GM21447 (cell line): ENCODE results near the gene CECR2.

Source experiments
- ATAC-seq: cut with Tn5 transposase; IDR thresholded peaks from one replicate; pipeline ENCODE4 v1.9.1; 2021; ENCODE audit not compliant: unreplicated experiment

The CECR2 gene

DNA sequence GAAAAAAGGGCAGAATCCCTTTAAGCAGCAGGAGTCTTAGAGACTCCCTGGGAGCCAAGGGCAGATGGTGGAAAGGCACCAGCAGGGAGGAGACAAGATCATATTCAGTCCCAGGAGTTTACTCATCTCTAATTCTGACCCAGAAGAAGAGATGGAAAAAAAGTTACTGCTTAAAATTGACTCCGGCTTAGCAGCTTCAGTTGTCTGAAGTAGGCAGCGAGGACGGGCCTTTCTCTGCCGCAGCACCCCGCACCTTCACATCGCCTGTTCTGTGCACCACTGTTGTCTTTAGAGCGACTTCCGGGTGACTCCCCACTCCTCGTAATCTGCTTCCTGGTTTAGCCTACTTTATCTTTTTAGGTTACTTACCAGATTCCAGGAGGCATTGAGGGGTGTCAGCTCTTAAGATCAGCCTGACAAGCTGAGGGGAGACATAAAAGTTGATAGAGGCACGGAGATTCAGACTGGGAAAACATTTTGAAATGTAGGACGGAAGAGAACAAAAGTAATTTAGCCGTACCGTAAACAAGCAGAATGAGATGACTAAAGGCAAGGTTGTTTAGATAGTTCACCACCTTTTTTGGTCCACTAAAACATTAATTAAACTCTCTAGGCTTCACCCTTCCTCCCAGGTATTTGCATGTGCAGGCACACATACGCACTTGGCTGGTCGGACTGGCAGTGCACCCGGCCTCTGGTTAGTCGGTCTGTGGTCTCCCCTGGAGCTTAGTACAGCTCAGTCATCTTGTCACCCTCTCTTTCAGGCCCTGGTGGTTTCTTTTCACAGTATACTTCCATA lies 74.3 kb downstream of the CECR2 start:
- ATAC-seq: no peak

DNA sequence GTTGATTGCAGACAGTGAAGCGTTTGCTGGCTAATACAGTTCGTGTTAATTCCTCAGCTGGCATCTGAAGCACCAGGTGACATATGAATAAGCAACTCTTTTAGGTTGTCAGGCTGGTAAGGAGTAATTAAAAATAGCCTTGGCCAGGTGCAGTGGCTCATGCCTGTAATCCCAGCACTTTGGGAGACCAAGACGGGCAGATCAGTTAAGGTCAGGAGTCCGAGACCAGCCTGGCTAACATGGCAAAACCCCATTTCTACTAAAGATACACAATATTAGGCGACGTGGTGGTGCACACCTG lies 74.9 kb downstream of the CECR2 start:
- no peak for ATAC-seq

DNA sequence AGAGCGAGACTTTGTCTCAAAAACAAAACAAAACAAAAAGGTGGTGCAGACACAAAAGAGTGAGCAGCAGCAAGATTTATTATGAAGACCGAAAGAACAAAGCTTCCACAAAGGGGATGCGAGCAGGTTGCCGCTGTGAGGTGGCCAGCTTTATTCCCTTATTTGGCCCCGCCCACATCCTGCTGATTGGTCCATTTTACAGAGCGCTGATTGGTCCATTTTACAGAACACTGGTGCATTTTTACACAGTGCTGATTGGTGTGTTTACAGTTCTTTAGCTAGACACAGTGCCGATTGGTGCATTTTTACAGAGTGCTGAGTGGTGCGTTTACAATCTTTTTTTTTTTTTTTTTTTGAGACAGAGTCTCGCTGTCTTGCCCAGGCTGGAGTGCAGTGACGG lies 77.4 kb downstream of the CECR2 start:
- ATAC-seq: no peak

DNA sequence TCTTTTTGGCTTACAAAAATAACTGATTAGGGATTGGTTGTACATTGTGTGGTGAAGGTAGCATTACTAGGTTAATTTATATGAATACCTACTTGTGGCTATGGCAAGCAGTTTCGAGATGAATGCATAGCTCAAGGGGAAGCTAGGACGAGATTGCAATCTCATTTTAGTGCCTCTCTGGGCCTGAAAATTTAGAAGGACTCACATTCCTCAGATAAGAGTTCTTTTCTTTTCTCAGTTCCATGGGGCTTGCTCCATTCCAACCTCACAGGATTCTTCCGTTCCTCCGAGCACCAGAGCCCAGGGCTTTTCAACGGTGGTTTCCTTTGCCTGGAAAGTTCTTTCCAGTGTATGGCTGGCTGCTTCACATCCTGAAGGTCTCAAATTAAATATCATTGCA lies 82.1 kb downstream of the CECR2 start:
- no peak for ATAC-seq

DNA sequence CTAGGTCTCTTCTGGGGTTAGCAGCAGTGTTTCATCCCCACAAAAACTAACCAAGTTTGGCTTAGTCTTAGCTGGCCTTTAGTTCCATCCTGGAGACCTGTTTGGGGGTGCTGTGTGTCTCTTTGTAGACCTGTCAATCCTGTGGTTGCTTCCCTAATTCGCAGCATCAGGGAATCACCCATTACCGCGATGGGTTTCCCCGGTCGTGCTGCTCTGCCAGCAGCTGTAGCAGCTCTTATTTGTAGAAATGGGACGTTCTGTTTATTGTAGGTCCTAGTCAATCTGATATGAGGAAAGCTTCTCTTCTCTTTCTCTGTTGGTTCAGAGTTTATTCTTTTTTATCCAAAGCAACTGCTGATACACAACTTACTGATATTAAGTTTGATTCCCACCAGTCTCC lies 91.6 kb downstream of the CECR2 start:
- no peak for ATAC-seq

DNA sequence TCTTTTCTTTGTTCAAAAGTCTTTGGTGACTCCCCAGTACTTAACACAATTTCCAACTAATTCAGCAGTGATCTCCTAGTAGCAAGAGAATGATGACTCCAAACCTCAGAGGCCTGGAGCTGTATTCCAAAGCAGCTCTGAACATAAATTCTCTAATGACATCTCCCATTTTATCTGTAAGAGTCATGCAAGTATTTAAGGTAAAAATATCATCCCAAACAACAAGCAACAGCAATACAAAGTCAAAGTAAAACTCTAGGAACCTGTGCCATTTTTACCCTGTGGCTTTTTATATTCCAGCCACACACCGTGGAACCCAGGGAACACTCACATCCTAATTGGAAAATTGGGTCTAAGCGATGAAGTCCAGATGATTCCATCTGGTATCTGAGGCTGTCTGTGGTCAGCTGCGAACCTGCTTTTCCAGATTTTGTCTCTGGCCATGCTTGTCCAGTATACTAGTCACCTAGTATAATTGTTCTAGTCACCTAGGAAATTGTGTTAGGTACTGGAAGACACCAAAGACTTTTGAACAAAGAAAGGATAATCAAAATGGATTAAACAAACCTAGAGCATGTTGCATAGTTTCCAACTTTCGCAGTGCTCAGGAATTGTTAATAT lies 101.7 kb downstream of the CECR2 start:
- no peak for ATAC-seq

DNA sequence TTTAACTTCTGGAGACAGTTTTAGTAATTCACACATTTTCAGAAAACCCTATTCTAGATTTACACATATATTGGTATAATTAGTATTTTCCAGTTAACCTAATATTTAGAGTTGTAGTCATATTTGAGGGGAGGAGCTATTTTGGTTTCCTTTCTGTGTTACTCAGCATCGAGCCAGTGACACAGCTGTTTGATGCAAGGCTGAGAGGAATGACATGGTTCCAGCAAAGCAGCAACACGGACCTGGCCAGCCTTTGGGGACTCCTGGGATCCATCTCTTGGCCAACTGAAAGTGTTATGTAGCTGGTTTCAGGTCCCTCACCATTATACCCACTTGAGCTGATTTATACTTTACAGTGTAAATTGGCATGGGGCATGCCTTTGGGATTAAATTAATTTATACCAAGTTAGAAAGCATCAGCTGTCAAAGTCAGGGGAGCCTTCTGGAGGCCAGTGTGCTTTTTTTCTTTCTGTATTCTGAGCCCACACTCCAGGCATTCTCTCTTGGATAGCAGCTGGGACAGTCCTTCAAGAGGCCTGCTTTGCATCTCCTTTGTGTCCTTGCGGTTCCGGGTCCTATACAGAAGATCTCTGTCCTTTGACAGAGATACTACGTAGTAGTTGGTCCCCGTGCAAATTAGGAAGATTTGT lies 102.8 kb downstream of the CECR2 start:
- ATAC-seq: no peak

DNA sequence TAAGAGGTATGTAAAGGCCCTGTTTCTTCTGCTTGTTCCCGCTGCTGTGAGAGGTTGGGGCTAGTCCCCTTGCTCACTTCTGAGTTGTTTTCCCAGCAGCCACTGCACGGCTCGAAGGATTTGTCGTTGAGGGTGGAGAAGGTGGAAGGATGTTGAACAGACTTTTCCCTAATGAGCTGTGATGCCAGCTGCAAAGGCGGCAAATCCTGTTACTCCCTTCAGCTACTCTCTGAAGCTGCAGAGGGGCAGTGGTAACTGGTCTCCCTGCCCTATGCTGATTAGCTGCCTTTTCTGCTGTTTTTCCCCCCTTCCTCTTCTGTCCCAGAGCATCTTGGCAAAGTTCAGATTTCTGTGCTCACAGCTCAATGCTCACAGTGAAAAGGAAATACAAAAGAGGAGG lies 103.7 kb downstream of the CECR2 start:
- ATAC-seq: no peak

DNA sequence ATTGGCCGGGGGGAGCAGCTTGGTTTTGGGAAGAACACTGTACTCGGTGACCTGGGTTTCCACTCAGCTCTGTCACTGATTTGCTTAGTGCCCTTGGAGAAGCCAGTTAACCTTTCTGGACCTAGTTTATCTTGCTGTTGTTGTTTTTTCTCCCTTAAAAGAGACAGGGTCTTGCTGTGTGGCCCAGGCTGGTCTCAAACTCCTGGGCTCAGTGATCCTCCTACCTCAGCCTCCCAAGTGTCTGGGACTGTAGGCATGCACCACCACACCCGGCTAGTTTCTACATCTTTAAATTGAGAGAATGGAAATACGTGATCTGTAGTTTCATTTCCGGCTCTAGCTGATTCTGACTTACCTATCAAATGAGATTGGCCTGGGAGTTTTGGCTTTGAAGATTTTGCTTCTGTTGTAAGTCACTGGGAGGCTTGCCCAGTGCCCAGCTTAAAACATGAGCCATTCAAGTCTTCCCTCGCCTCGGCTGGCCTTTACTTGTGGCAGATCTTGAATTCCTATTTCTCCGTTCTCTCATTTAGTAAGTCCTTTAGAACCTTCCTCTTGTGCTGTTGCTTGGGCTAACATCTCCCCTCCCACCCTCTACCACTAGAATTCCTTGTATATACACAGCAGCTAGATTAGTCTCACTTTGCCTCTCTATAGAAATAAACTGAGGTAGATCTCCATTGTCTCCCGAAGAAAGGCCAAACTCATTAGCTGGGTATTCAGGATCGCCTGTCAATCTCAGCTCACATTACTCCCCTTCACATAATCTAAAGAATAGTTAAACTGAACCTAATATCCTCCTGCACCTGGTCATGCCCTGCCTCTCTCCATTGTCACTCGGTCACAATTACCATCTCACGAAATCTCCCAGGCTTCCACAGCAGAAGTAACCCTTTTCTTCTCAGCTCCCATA lies 106.3 kb downstream of the CECR2 start:
- no peak for ATAC-seq

DNA sequence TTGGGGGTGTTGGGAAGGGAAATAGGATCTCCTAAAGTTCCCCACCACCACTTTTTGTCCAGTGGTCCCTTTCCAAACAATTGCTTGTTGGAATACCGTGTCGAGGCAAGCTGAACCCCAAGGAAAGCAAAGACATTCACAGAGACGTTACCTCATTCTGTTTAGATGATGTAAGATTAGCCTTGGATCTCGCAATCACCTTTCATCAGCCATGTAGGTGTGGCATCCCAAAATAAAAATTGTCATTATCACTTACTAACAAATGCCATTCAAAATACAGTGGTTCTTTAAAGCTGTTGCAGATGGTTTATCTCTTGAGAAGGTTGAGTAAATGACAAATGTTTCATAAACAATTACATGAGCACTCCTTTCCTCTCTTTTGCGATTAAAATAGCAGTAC lies 107.6 kb downstream of the CECR2 start:
- no peak for ATAC-seq

DNA sequence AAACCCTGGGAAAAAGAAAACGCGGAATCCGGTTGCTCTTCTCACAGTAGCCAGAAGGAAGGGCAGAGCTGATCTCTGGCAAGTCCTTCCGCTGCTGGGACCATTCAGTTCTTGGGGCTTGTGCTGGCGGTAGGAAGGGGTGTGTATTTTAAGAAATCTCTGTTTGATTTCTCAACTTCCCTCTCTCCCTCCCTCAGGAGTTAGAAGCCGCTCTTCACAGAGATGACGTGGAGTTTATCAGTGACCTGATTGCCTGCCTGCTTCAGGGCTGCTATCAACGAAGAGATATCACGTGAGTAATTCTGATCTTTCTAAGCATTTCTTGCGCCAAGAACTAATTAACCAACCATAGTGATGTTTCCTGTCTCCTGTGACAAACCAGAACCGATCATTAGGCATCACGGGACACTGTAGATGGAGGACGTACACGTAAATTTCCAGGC lies 108.2 kb downstream of the CECR2 start:
- ATAC-seq: no peak

DNA sequence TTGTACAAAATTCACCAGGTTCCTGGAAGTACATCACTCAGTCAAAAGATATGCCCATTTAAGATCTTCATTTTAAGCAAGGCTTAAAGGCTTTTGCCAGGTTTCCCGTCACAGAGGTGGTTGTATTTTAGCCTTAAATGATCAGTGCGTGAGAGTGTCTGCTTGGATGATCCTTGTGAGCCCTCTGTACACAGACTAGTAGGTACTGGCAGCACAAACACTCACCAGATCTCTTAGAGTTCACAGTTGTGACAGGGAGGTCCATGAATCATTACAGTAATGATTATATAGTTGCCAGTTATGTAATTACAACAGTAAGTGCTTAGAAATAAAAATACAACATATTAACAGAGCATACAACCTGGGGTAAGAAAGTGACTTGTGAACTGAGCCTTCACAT lies 109.9 kb downstream of the CECR2 start:
- no peak for ATAC-seq

DNA sequence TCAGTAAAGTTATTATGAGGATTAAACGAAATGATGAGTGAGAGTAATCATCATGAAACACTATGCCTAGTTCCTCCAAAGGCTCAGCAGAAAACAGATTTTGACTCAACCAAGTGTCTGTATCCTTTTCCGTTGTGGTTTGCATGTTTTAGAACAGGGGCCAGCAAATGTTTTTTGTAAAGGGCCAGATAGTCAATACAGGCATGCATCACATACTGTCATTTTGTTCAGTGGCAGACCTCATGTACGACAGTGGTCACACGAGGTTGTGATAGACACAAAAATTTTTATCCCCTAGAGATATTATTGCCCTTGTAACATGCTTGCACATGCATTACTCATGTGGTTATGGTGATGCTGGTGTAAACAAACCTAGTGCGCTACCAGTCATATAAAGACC lies 112.2 kb downstream of the CECR2 start:
- ATAC-seq: no peak

DNA sequence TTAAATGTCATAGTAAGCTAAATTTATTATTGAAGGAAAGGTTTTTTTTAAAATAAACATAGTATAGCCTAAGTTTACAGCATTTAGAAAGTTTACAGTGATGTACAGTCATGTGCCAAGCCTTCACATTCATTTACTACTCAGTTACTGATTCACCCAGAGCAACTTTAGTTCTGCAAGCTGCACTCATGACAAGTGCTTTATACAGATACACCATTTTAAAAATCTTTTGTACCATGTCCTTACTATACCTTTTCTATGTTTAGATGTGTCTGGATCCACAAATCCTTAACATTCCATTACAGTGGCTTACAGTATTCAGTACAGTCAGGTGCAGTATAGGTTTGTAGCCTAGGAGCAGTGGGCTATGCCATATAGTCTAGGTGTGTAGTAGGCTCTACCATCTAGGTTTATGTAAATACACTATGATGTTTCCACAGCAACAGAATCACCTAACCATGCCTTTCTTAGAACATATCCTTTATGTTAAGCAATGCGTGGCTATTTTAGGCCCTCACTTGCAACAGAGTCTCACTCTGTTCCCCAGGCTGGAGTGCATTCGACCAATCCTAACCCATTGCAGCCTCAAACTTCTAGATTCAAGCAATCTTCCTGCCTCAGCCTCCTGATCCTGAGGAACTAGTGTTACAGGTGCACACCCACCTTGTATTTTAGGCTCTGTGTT lies 114.6 kb downstream of the CECR2 start:
- ATAC-seq: no peak

DNA sequence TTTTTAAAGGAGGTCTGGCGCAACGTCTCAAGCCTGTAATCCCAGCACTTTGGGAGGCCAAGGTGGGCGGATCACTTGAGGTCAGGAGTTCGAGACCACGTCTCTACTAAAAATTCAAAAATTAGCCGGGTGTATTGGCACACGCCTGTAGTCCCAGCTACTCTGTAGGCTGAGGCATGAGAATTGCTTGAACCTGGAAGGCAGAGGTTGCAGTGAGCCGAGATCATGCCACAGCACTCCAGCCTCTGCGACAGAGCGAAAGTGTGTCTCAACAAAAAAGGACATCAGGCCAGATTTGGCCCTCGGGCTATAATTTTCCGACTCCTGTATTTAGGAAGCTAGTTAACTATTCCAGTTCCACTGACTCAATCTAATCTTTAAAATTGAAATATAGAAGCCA lies 115.3 kb downstream of the CECR2 start:
- ATAC-seq: no peak

DNA sequence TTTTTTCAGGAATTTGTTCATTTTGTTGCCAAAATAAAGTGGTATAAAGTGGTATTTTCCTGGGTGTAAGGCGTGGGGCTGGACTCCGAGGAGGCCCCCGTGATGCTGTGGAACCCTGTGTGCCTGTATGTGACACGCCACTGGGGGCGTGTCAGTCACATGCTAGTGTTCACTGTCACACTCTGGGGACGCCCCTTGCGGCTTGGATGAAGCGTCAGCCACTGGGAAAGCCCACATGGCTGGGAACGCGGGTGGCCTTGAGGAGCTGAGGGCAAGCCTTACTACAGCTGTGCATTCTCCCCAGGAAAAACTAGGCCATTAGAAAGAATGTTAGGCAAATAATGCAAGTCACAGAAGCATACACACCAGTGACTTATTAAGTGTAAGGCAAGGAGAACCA lies 117.1 kb downstream of the CECR2 start:
- no peak for ATAC-seq

DNA sequence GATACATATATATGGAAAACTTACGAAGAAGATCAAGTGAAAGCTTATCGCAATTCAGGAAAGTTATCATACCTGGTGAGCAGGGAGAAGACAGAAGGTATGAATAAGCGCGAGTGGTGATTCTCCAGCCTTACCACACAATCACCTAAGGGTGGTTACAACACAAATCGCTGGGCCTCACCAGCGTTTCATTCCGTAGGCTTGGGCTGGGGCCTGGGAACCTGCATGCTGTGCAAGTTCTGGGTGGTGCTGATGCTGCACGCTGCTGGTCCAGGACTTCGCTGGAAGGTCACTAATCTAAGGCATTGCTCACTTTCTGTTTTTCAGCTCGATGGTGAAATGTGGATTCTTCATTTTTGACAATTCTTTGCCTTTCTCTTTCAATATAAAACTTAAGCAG lies 117.5 kb downstream of the CECR2 start:
- no peak for ATAC-seq

DNA sequence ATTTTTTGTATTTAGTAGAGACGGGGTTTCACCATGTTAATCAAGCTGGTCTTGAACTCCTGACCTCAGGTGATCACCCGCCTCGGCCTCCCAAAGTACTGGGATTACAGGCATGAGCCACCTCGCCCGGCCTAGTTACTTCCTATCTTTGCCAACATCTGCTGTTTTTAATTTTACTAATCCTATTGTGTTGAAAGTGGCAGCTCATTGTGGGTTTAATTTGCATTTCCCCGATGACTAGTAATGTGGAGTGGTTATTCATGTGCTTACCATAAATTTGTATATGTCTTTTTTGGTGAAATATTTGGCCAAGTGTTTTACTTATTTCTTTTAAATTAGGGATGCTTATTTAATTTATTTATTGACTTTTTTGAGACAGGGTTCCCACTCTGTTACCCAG lies 119.8 kb downstream of the CECR2 start:
- ATAC-seq: no peak

DNA sequence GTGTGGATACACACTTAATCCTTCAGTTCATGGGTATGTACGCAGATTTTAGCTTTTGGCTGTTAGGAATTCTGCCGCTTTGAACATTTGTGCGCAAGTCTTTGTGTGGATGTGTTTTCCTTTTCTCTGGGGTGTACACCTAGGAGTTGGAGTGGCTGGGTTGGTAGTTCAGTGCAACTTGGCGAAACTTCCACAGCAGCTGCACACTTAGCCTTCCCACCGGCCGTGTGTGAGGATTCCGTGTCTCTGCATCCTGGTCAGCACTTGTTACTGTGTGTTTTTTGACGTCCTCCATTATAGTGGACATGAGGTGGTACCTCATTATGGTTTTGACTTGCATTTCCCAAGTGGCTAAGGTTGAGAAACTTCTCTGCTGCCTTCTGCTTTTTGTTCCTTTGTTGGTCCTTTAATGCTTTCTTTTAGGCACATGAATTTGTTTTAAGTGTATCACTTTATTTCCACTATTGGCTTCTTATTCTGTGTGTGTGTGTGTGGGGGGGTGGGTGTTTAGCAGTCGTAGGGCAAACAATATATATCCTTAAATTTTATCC lies 121.9 kb downstream of the CECR2 start:
- no peak for ATAC-seq

DNA sequence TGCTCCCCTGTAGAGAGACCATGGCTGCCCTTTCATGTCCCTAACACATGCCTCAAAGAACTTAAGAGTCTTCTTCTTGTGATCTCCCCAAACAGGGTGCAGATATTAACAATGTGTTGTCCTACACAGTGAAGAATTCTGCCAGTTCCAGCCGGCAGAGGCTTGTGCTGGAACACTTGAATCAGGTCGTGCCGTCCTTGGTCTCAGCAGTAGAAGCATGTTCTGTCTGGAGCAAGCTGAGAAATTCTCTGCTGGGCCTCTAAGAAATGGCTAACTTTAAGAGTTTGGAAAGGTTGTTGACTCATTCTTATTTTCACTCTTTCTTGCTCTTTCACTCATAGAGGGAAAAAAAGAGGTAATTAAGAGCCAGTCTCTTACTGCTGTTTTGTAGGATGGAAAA lies 123.0 kb downstream of the CECR2 start:
- no peak for ATAC-seq
